Hypothalamus (tissue), 51 donors: ENCODE data around the gene TNS1.
"Not testable (repeated sequence)": the region's sequence is repeated elsewhere in the genome, so short reads cannot be mapped to it uniquely, and the experiment has no call there.

Experiments
- DNase-seq, 51 donors: peaks; one replicate each; lab custom pipeline; 2025; lab: John Stamatoyannopoulos, UW

Gene TNS1

DNA sequence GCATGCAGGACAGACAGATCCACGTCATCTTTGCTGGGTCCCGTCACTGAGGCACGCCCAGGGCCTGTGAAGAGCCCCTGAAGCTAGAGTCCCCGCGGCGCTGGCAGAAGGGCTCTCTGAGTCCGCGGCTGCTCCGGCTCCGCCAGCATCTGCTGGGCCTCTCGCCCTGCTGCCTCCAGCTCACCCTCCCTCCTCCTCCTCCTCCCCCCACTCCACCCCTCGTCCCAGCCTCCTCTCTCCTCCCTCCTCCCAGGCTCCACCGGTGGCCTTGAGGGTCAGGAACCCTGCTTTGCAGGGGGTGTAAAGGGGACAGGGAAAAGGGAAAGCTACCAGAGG, at the start of gene TNS1:
TSS of gene TNS1 (minus strand) at position 151 of the 336 bp plus-strand sequence. CDS start at position 28, 123 bp downstream.
- DNase-seq = peak in 8 of 51 donors; percentile 11 to 33 (median 21)

- no peak for DNase-seq
These were observed 49.1 kb upstream of the TNS1 start for GRCh38 chr2:218051903-218052302.

- DNase-seq = no peak
These were observed 44.9 kb upstream of the TNS1 start for GRCh38 chr2:218047536-218048225.

GRCh38 chr2:218046238-218046637, 43.4 kb upstream of the TNS1 start:
- no peak for DNase-seq

DNA sequence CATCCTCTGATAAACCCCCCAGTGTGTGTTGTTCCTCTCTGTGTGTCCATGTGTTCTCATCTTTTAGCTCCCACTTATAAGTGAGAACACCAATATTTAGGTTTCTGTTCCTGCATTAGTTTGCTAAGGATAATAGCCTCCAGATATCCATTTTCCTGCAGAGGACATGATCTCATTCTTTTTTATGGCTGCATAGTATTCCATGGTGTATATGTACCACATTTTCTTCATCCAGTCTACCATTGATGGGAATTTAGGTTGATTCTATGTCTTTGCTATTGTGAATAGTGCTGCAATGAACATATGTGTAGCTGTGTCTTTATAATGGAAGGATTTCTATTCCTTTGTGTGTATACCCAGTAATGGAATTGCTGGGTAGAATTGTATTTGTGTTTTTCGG, 41.8 kb upstream of the TNS1 start:
- not testable (repeated sequence) for DNase-seq

DNA sequence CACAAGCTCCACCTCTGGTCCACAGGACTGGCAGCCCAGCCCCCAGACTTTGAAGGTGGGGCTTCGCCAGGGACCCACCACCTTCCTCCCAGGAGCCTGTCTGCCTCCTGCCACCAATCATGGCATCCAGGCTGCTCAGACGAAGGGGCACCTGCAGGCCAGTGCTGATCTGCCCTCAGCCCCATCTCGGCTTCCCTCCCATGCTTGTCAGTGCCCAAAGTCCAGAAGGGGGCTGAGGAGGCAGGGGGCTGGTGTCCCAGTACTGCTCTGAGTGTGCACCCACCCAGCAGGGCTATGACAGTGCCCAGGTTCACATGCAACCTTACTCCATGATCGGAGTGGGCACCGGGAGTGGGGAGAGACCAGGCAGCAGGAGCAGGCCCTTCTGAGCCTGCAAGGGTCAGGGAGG, 40.9 kb upstream of the TNS1 start:
- DNase-seq = no peak

- DNase-seq = no peak
These were observed 40.3 kb upstream of the TNS1 start for GRCh38 chr2:218043100-218043499.

DNA sequence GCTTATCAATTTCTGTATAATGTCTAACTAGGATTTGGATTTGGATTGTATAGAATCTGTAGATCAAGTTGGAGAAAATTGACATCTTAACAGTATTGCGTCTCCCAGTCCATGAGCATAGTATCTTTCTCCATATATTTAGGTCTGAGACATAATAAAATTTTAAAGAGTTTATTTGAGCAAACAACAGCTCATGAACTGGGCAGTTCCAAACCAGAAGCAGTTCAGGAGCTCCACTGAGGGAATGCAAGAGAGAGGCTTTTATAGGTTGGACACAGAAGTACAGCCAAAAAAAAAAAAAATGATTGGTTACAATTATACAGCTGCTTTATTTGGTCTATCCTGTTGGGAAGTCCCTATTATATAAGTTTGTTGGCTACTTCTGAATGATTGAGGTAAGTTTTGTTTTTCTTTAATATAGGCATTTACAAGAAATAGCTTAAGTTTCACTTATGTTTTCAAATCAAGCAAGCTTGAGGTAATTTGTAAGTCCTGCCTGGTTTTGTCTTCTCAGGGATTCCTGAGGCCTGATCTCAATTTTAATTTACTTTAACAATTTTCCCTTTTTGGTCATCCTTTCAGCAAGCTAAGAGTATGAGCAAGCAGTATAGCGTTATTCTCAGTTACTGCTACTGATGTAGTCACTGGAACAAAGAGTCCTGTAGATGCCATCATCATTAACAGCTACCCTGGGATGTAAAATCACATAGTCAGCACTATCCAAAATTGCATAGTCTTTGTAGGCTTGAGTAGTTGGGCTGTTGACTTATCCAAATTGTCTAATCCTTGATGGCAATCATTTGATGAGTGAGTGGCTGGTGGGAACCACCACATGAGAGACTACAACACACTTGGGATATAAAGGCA, 38.7 kb upstream of the TNS1 start:
- no peak for DNase-seq

DNA sequence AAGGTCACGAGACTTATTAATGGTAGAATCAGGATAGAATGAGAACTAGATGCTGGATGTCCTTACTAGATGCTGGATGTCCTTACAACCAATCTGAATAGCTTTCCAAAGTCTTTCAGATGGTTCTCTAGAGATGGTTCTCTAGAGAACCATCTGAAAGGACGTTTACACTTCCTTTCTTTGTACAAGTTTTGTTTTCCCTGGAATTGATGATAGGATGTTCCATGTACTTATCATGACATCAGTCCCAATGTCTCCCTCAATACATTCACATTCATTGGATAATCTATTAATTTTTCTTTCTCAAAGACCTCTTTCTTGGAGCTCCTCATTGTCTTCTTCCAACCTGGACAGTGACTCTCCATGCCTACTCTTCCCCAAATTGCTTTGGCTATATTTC, 38.1 kb upstream of the TNS1 start:
- DNase-seq = no peak

- DNase-seq = no peak
These were observed 36.4 kb upstream of the TNS1 start for GRCh38 chr2:218039171-218039570.

DNA sequence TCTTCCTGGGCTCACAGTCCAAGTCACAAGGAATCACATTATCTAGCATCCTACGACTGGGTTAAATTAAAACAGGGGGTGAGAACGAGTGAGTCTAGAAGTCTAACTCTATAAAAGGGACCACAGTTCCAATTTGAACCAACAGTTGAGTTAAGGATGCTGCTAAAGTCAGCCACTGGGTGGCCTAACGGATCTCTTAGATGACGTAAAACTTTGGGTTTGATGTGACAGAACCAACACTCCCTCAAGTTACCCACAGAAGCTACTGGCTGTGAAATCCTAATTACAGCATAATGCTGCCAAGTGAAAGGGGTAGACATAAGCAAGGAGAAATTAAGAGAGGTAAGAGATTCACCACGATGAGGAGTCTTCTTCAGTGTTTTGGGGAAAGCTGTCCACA, 33.6 kb upstream of the TNS1 start:
- no peak for DNase-seq

GRCh38 chr2:218035463-218036100, 32.8 kb upstream of the TNS1 start:
- no peak for DNase-seq

DNA sequence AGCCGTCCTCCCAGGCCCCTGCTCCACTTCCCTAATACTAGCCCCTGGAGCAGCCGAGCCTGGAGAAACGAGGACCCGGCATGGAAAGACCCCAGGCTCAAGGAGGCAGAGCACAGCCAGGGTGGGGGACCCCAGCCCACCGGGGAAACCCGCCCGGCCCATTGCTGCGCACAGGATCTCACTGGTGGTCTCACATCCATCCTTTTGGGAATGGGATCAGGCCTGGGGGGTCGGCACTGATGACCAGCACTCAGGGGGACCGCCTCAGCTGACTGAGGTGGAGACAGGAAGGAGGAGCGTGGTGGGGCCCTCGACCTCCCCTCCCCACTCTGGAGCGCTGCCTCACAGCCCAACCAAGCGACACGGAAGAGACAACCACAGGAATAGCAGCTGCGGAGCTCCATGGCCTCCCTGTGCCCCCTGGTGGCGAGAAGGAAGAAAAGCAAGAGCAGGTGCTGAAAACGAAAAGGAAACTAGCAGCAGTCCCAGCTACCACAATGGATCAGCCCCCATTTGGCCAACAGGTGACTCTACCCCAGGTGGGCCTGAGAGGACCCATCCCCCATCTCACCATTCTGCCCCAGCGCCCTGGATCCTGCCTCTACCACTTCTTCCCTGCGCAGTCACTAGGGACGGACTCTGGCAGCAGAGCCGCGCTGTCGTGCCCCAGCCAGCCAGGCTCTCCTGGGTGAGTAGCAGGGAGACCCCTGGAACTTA, 31.9 kb upstream of the TNS1 start:
- DNase-seq = peak in 27 of 51 donors; percentile 23 to 68 (median 52)

DNA sequence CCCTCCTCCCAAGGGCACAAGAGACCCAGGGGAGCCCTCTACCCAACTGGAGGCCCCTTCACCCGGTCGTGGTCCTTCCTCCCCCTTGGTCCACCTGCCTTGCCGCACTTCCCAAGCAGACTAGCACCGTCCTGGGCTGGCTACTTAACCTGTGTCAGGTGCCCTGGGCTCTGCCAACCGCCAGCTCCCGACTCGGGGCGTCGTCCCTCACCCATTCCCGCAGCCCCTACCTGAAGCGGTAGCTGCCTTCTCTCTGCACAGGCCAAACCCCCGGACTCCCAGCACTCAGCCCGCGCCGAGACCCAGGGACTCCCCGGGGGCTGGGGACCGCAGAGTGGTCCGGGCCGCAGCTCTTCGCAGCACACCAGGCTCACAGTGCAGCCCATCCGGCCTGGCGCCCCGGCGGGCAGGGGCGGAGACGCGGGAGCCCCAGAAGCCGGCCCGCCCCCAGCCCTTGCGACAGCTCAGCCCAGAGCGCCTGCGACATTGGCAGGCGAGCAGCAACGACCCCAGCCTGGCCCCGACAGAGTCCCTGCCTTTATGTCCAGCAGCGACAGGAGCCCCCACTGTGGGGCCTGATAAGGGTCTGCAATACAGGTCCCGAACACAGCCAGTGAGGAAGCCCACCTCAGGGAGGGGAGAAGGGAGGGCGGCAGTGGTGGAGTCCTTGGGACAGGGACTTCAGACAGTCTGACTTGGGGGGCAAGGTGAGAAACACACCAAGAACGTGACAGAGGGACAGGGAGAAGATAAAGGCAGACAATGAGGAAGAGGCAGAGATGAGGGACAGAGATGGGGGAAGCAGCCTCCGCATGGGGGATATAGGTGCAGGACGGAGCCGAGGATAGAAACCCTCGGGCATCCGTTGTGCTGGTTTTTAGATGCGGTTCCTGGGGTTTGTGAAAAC, 31.0 kb upstream of the TNS1 start:
- no peak for DNase-seq

DNA sequence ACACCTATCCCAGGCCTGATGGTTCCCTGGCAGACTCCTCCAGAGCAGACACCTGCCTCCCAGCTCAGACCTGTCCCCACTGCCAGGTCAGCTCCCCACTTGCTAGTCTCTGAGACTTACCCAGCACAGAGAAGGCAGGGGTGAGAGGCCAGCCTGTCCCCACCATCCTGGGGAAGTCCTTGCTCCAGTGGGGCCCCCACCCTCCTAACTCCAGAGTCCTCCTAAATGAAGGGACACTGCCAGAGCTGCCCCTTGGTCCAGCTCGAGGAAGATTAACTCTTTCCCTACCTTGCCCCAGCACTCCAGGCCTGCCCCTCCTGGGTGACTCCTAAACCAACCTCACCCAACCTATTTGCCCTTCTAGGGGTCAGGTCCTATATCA, 30.4 kb upstream of the TNS1 start:
- DNase-seq = no peak

GRCh38 chr2:218032336-218033171, 29.8 kb upstream of the TNS1 start:
- no peak for DNase-seq

DNA sequence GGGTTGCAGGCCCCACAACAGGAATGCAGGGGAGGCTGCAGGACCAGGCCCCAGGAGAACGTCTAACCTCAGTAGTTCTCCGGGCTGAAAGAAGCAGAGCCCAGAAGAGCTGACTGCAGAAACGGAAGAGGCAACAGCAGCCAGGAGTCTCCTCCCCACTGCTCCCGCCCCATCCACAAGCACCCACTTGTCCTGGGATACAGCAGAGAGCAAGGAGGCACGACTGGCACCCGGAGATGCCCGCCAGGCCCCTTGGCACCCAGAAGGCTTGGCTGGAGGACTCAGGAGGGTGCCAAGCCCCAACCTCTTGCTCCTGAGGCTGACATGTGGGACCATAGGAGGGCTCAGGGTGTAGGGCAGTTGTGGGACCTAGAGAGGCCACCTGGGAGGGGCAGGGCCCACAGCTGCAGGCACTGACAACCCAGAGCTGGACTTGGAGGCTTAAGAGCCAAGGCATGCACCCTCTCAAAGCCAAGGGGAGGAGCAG, 29.0 kb upstream of the TNS1 start:
- no peak for DNase-seq

DNA sequence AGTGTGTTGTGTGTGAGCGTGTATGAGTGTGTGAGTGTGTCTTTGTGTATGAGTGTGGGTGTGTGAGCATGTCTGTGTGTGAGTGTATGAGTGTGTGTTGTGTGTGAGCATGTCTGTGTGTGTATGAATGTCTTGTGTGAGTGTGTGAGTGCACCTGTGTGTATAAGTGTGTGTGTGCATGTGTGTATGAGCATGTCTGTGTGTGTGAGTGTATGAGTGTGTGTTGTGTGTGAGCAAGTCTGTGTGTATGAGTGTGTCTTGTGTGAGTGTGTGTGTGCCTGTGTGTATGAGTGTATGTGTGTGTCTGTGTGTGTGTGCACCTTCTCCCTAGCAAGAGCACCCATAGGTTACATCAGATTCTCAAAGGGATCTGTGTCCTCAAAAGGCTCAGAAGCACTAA, 28.5 kb upstream of the TNS1 start:
- DNase-seq = no peak
